Naive B cell (primary cell): Measurements from ENCODE around the gene EIF4B. TPM values are rescaled to one million over a fixed set of nuclear protein-coding genes. Genes with fewer than 3 reads are reported as not detected.

Experiments
- ATAC-seq, 2 donors: fragments of 150-1000 bp; cut with Tn5 transposase; 2 replicates each; pipeline ENCODE4 v1.10.0; 2021; ENCODE audit warnings: low read depth in 2 of 2, mild to moderate bottlenecking in 2 of 2, moderate library complexity in 2 of 2
- DNase-seq: peaks from one replicate; pipeline ENCODE4 v3.0.0; 2022
- H3K27ac Mint-ChIP-seq, 6 donors: one replicate each; pipeline ENCODE4 v1.8.0; 2020 to 2022; ENCODE audit warnings: mild to moderate bottlenecking in 6 of 6, mixed read lengths in 6 of 6, moderate library complexity in 5 of 6, inconsistent platforms in 2 of 6
- H3K27me3 Mint-ChIP-seq, 3 donors: one replicate each; pipeline ENCODE4 v1.8.0; 2021 to 2022; ENCODE audit warnings: mixed read lengths in 3 of 3, mild to moderate bottlenecking in 1 of 3
- H3K36me3 Mint-ChIP-seq, 2 donors: one replicate each; pipeline ENCODE4 v1.8.0; 2020 to 2022; ENCODE audit warnings: mixed read lengths in 2 of 2, inconsistent platforms in 1 of 2, mild to moderate bottlenecking in 1 of 2
- H3K4me1 Mint-ChIP-seq, 3 donors: one replicate each; pipeline ENCODE4 v1.8.0; 2020 to 2022; ENCODE audit warnings: mixed read lengths in 3 of 3, inconsistent platforms in 1 of 3, mild to moderate bottlenecking in 1 of 3, moderate library complexity in 1 of 3
- H3K4me3 Mint-ChIP-seq, 8 donors: one replicate each; pipeline ENCODE4 v1.8.0; 2020 to 2022; ENCODE audit warnings: mild to moderate bottlenecking in 8 of 8, mixed read lengths in 8 of 8, moderate library complexity in 8 of 8, inconsistent platforms in 2 of 8
- H3K9me3 Mint-ChIP-seq, 7 donors: one replicate each; pipeline ENCODE4 v1.8.0; 2020 to 2022; ENCODE audit warnings: mixed read lengths in 7 of 7, mild to moderate bottlenecking in 5 of 7, inconsistent platforms in 2 of 7, moderate library complexity in 1 of 7
- polyA plus RNA-seq, 6 donors: library from polyadenylated mRNA; unstranded; fragments of 300-500 nt; fragmentation: Illumina TruSeq; gene quantifications; one replicate each; pipeline ENCODE4 v1.2.3, GENCODE V29; 2021; ENCODE audit warnings: low read depth in 6 of 6

EIF4B gene
- polyA plus RNA-seq, 6 donors from 2014 or later: 69.1 to 104 (median 87.0) TPM

- H3K27me3 Mint-ChIP-seq: peaks cover 4 to 17% (median 9%) of the 10 kb centered on the region in 3 donors
- no peak overlapping the region for H3K27ac Mint-ChIP-seq
- DNase-seq (no peak), ATAC-seq (no peak)
- no peak overlapping the region for H3K4me3 Mint-ChIP-seq
- H3K36me3 Mint-ChIP-seq: peaks cover 3 to 7% of the 10 kb centered on the region in 2 donors
- H3K9me3 Mint-ChIP-seq: no peaks in the 10 kb centered on the region
- H3K4me1 Mint-ChIP-seq: peaks cover 0 to 8% (median 0%) of the 10 kb centered on the region in 3 donors
These were observed 53.9 kb downstream of the EIF4B start for GRCh38 chr12:53060064-53060720.

- peak overlapping the region in 2 of 6 donors; percentile 21 to 52 for H3K27ac Mint-ChIP-seq
- peaks cover 4 to 17% (median 9%) of the 10 kb centered on the region in 3 donors for H3K27me3 Mint-ChIP-seq
- DNase-seq (no peak), ATAC-seq (no peak)
- no peak overlapping the region for H3K4me3 Mint-ChIP-seq
- peaks cover 0 to 13% (median 3%) of the 10 kb centered on the region in 3 donors for H3K4me1 Mint-ChIP-seq
- no peaks in the 10 kb centered on the region for H3K9me3 Mint-ChIP-seq
- H3K36me3 Mint-ChIP-seq: peaks cover 3 to 10% of the 10 kb centered on the region in 2 donors
These were observed 54.5 kb downstream of the EIF4B start for GRCh38 chr12:53060721-53061276.

GRCh38 chr12:53061404-53062010 lies 55.3 kb downstream of the EIF4B start:
- Mint-ChIP-seq H3K9me3 (no peaks in the 10 kb centered on the region), H3K4me1 (peaks cover 6 to 20% (median 9%) of the 10 kb centered on the region in 3 donors), H3K36me3 (peaks cover 3 to 10% of the 10 kb centered on the region in 2 donors), H3K27me3 (peaks cover 4 to 17% (median 9%) of the 10 kb centered on the region in 3 donors), H3K4me3 (no peak overlapping the region), H3K27ac (peak overlapping the region in 2 of 6 donors; percentile 37 to 60)
- no peak for DNase-seq
- ATAC-seq: no peak

- no peak for ATAC-seq
- Mint-ChIP-seq H3K27ac (peak overlapping the region in 1 of 6 donors; percentile 69), H3K36me3 (peaks cover 3 to 10% of the 10 kb centered on the region in 2 donors), H3K4me3 (no peak overlapping the region), H3K9me3 (no peaks in the 10 kb centered on the region), H3K27me3 (peaks cover under 1 to 17% (median 9%) of the 10 kb centered on the region in 3 donors), H3K4me1 (peaks cover 7 to 20% (median 9%) of the 10 kb centered on the region in 3 donors)
- no peak for DNase-seq
These were observed 56.0 kb downstream of the EIF4B start for GRCh38 chr12:53062011-53062961.

- peaks cover 3 to 10% of the 10 kb centered on the region in 2 donors for H3K36me3 Mint-ChIP-seq
- ATAC-seq: no peak
- no peak for DNase-seq
- H3K4me3 Mint-ChIP-seq: peak overlapping the region in 1 of 8 donors; percentile 6
- peaks cover 0 to 9% (median 1%) of the 10 kb centered on the region in 3 donors for H3K27me3 Mint-ChIP-seq
- H3K9me3 Mint-ChIP-seq: no peaks in the 10 kb centered on the region
- H3K27ac Mint-ChIP-seq: peak overlapping the region in 1 of 6 donors; percentile 69
- peaks cover 7 to 22% (median 9%) of the 10 kb centered on the region in 3 donors for H3K4me1 Mint-ChIP-seq
These were observed 56.9 kb downstream of the EIF4B start for GRCh38 chr12:53062977-53063707.

- H3K4me3 Mint-ChIP-seq: no peak overlapping the region
- no peaks in the 10 kb centered on the region for H3K9me3 Mint-ChIP-seq
- peaks cover 7 to 26% (median 9%) of the 10 kb centered on the region in 3 donors for H3K4me1 Mint-ChIP-seq
- DNase-seq (no peak), ATAC-seq (no peak)
- peaks cover 3 to 10% of the 10 kb centered on the region in 2 donors for H3K36me3 Mint-ChIP-seq
- H3K27me3 Mint-ChIP-seq: peaks cover 0 to 6% (median 0%) of the 10 kb centered on the region in 3 donors
- no peak overlapping the region for H3K27ac Mint-ChIP-seq
These were observed 57.7 kb downstream of the EIF4B start for GRCh38 chr12:53063708-53064612.

- Mint-ChIP-seq H3K27me3 (peaks cover 0 to 5% (median 0%) of the 10 kb centered on the region in 3 donors), H3K4me1 (peaks cover 7 to 26% (median 12%) of the 10 kb centered on the region in 3 donors), H3K27ac (peak overlapping the region in 1 of 6 donors; percentile 63), H3K9me3 (no peaks in the 10 kb centered on the region), H3K4me3 (peak overlapping the region in 1 of 8 donors; percentile 62), H3K36me3 (peaks cover 3 to 10% of the 10 kb centered on the region in 2 donors)
- ATAC-seq (no peak), DNase-seq (no peak)
These were observed 58.6 kb downstream of the EIF4B start for GRCh38 chr12:53064613-53065436.

- ATAC-seq (no peak), DNase-seq (no peak)
- Mint-ChIP-seq H3K4me1 (peaks cover 7 to 26% (median 12%) of the 10 kb centered on the region in 3 donors), H3K9me3 (no peaks in the 10 kb centered on the region), H3K27me3 (no peaks in the 10 kb centered on the region), H3K27ac (no peak overlapping the region), H3K4me3 (no peak overlapping the region), H3K36me3 (peaks cover 3 to 10% of the 10 kb centered on the region in 2 donors)
These were observed 59.2 kb downstream of the EIF4B start for GRCh38 chr12:53065470-53065869.

- DNase-seq (peak; percentile 61), ATAC-seq (peak; percentile 69 to 84)
- H3K9me3 Mint-ChIP-seq: no peaks in the 10 kb centered on the region
- H3K36me3 Mint-ChIP-seq: peaks cover 3 to 10% of the 10 kb centered on the region in 2 donors
- H3K27me3 Mint-ChIP-seq: no peaks in the 10 kb centered on the region
- H3K4me1 Mint-ChIP-seq: peaks cover 12 to 34% (median 13%) of the 10 kb centered on the region in 3 donors
- H3K27ac Mint-ChIP-seq: peak overlapping the region in 5 of 6 donors; percentile 32 to 89 (median 49)
- H3K4me3 Mint-ChIP-seq: no peak overlapping the region
These were observed 60.0 kb downstream of the EIF4B start for GRCh38 chr12:53065975-53066931.
